ENCODE measurements around the gene LAGE3. TPM values are rescaled to one million over a fixed set of nuclear protein-coding genes. Genes with fewer than 3 reads are reported as not detected.

LAGE3 gene
- total RNA-seq, 6 experiments from 2014 or later, result 8.4 to 24.9 (median 10.8) TPM

GRCh38 chrX:154430916-154431315 lies 48.2 kb downstream of the LAGE3 start:
- intact Hi-C loops (cut with DNase I), result no loop called here
- WGBS (ENCODE audit: insufficient coverage, low coverage, low lambda C conversion rate, missing lambda C conversion rate), result 60% methylated on average over 7 of the region's 7 CpGs
- peaks cover 0 to 11% (median 0%) of the 10 kb centered on the region in 4 donors for H3K4me1 ChIP-seq

GRCh38 chrX:154430479-154430878 lies 48.6 kb downstream of the LAGE3 start:
- intact Hi-C loops (cut with DNase I), result no loop called here
- Histone ChIP-seq H3K27me3 (no peaks in the 10 kb centered on the region), H3K27ac (no peak overlapping the region), H3K4me1 (peaks cover 0 to 11% (median 0%) of the 10 kb centered on the region in 4 donors), H3K9me3 (no peaks in the 10 kb centered on the region), H3K4me3 (no peak overlapping the region), H3K36me3 (peaks cover 0 to 2% (median 0%) of the 10 kb centered on the region in 4 donors)
- no peak for TF ChIP-seq CTCF (IDR thresholded peaks at IDR 0.05)
- TF ChIP-seq POLR2A (IDR thresholded peaks at IDR 0.05), result no peak
- WGBS (ENCODE audit: insufficient coverage, low coverage, low lambda C conversion rate, missing lambda C conversion rate), result 63% methylated on average over 6 of the region's 6 CpGs
- ATAC-seq (no peak), DNase-seq (no peak)

More at GRCh38 chrX:154430916-154431315, 48.2 kb downstream of the LAGE3 start:
- ATAC-seq (no peak), DNase-seq (no peak)
- TF ChIP-seq CTCF (IDR thresholded peaks at IDR 0.05), result no peak
- no peak for TF ChIP-seq POLR2A (IDR thresholded peaks at IDR 0.05)
- H3K4me3 ChIP-seq, result no peak overlapping the region
- peaks cover 0 to 2% (median 0%) of the 10 kb centered on the region in 4 donors for H3K36me3 ChIP-seq
- no peaks in the 10 kb centered on the region for H3K27me3 ChIP-seq
- H3K9me3 ChIP-seq, result no peaks in the 10 kb centered on the region
- H3K27ac ChIP-seq, result no peak overlapping the region

GRCh38 chrX:154429711-154430110 lies 49.4 kb downstream of the LAGE3 start:
- TF ChIP-seq POLR2A (IDR thresholded peaks at IDR 0.05) (no peak), CTCF (IDR thresholded peaks at IDR 0.05) (no peak)
- intact Hi-C loops (cut with DNase I), result no loop called here
- 88% methylated on average over 2 of the region's 2 CpGs for WGBS (ENCODE audit: insufficient coverage, low coverage, low lambda C conversion rate, missing lambda C conversion rate)
- Histone ChIP-seq H3K27me3 (no peaks in the 10 kb centered on the region), H3K36me3 (peaks cover 0 to under 1% (median 0%) of the 10 kb centered on the region in 4 donors), H3K4me3 (no peak overlapping the region), H3K27ac (no peak overlapping the region), H3K9me3 (no peaks in the 10 kb centered on the region), H3K4me1 (peaks cover 0 to 11% (median 0%) of the 10 kb centered on the region in 4 donors)
- ATAC-seq (no peak), DNase-seq (no peak)

GRCh38 chrX:154428176-154429171 lies 50.6 kb downstream of the LAGE3 start, which contains the start of gene ATP6AP1:
Gene ATP6AP1 (plus strand): TSS chrX:154428677. CDS start chrX:154428693, 16 bp downstream.
- H3K27me3 ChIP-seq, result no peaks in the 10 kb centered on the region
- DNase-seq, result peak; percentile 92 to 95 (median 93)
- TF ChIP-seq POLR2A (IDR thresholded peaks at IDR 0.05) (peak; percentile 41), CTCF (IDR thresholded peaks at IDR 0.05) (no peak)
- intact Hi-C loops (cut with DNase I), result no loop called here
- H3K27ac ChIP-seq, result peak within 1 kb of the TSS; percentile 44 to 76 (median 59)
- H3K9me3 ChIP-seq, result no peaks in the 10 kb centered on the region
- peak within 1 kb of the TSS; percentile 69 to 74 (median 73) for H3K4me3 ChIP-seq
- ATAC-seq, result peak; percentile 96 to 99 (median 98)
- H3K36me3 ChIP-seq, result no peaks in the 10 kb centered on the region
- H3K4me1 ChIP-seq, result peaks cover 0 to 11% (median 0%) of the 10 kb centered on the region in 4 donors
- 38% methylated on average over 29 of the region's 87 CpGs for WGBS (ENCODE audit: insufficient coverage, low coverage, low lambda C conversion rate, missing lambda C conversion rate)

Small RNA genes lying within 50 kb of the gene (microRNA-seq; reads per million reads assigned to microRNA genes)
- 0.29 to 1.9 reads per million in 2 donors for gene MIR6858

Small RNA genes lying within 50 kb of the gene (small RNA-seq; reads per million reads assigned to genes)
- gene MIR6858, result 0 reads per million in 2 experiments
- gene RN7SL697P, result 0 reads per million in 2 experiments

Other genes starting within 250 kb of the LAGE3 start
- gene OPN1MW3, start 221.7 kb downstream of the LAGE3 start, total RNA-seq, result not detected
- not detected for gene TEX28, start 184.2 kb downstream of the LAGE3 start, total RNA-seq
- gene TKTL1, start 183.5 kb downstream of the LAGE3 start, total RNA-seq, result under 1 TPM in 1 of 6 experiments, not detected in 5; 0.06 TPM
- gene FLNA, start 104.6 kb downstream of the LAGE3 start, total RNA-seq, result 100 to 1,000 TPM in 1 of 6 experiments, 10 to 100 TPM in 5; 46.8 to 124 (median 82.6) TPM
- 10 to 100 TPM; 19.8 to 28.8 (median 24.2) TPM for gene EMD, start 100.0 kb downstream of the LAGE3 start, total RNA-seq
- gene RPL10, start 80.9 kb downstream of the LAGE3 start, total RNA-seq, result 1,000 to 10,000 TPM in 5 of 6 experiments, 100 to 1,000 TPM in 1; 899 to 1,899 (median 1,157) TPM
- 10 to 100 TPM; 11.7 to 19.5 (median 14.9) TPM for gene DNASE1L1, start 70.0 kb downstream of the LAGE3 start, total RNA-seq
- 10 to 100 TPM; 12.6 to 23.0 (median 17.3) TPM for gene TAFAZZIN, start 67.7 kb downstream of the LAGE3 start, total RNA-seq
- gene ATP6AP1, start 50.6 kb downstream of the LAGE3 start, total RNA-seq, result 10 to 100 TPM; 26.5 to 41.4 (median 32.4) TPM
- gene GDI1, start 42.1 kb downstream of the LAGE3 start, total RNA-seq, result 10 to 100 TPM; 26.8 to 37.7 (median 30.9) TPM
- gene FAM50A, start 35.1 kb downstream of the LAGE3 start, total RNA-seq, result 10 to 100 TPM; 19.2 to 36.8 (median 21.9) TPM
- 10 to 100 TPM in 1 of 6 experiments, 1 to 10 TPM in 5; 1.3 to 22.8 (median 2.6) TPM for gene PLXNA3, start 21.0 kb downstream of the LAGE3 start, total RNA-seq
- 10 to 100 TPM; 12.6 to 34.8 (median 15.5) TPM for gene UBL4A, start 7.3 kb upstream of the LAGE3 start, total RNA-seq
- gene SLC10A3, start 11.3 kb upstream of the LAGE3 start, total RNA-seq, result 10 to 100 TPM in 1 of 6 experiments, 1 to 10 TPM in 5; 3.0 to 15.2 (median 5.1) TPM
- 10 to 100 TPM; 23.5 to 44.2 (median 34.9) TPM for gene FAM3A, start 37.0 kb upstream of the LAGE3 start, total RNA-seq
- gene G6PD, start 67.6 kb upstream of the LAGE3 start, total RNA-seq, result 10 to 100 TPM in 1 of 6 experiments, 1 to 10 TPM in 5; 3.3 to 10.1 (median 7.5) TPM
- gene IKBKG, start 68.3 kb upstream of the LAGE3 start, total RNA-seq, result 10 to 100 TPM; 32.8 to 83.3 (median 46.5) TPM
- not detected for gene CTAG1A, start 105.9 kb upstream of the LAGE3 start, total RNA-seq
- gene CTAG1B, start 140.0 kb upstream of the LAGE3 start, total RNA-seq, result not detected
- gene CTAG2, start 174.3 kb upstream of the LAGE3 start, total RNA-seq, result not detected

Measured in right lobe of liver (tissue), 6 donors.